Esophagus muscularis mucosa (tissue), 4 donors: ENCODE results near the gene USP47. TPM values are rescaled to one million over a fixed set of nuclear protein-coding genes. Genes with fewer than 3 reads are reported as not detected.

Source experiments
- DNase-seq: peaks from one replicate; pipeline ENCODE4 v3.0.0-alpha.2; 2017; ENCODE audit errors: extremely low spot score
- H3K27ac ChIP-seq, 4 donors: fragments of 200-600 bp; sonication (generic); replicated peaks in 1 of 4; 1 replicate in 3 of 4; 2 replicates in 1 of 4; pipeline ENCODE4 v1.5.1; 2016 to 2019; ENCODE audit warnings: mild to moderate bottlenecking in 1 of 4
- H3K27me3 ChIP-seq, 4 donors: fragments of 200-600 bp; sonication (generic); one replicate each; pipeline versions ENCODE4 v1.5.1 to v1.6.0; 2016 to 2019
- H3K36me3 ChIP-seq, 4 donors: fragments of 200-600 bp; sonication (generic); one replicate each; pipeline ENCODE4 v1.5.1; 2016 to 2019
- H3K4me1 ChIP-seq, 4 donors: fragments of 200-600 bp; sonication (generic); one replicate each; pipeline ENCODE4 v1.5.1; 2016 to 2019
- H3K4me3 ChIP-seq, 4 donors: fragments of 200-600 bp; sonication (generic); 1 replicate in 2 of 4; 2 replicates in 2 of 4; pipeline ENCODE4 v1.5.1; 2016 to 2019; ENCODE audit warnings: mild to moderate bottlenecking in 4 of 4, moderate library complexity in 1 of 4
- H3K9me3 ChIP-seq, 4 donors: fragments of 200-600 bp; sonication (generic); 1 replicate in 3 of 4; 2 replicates in 1 of 4; pipeline ENCODE4 v1.5.1; 2016 to 2019
- CTCF ChIP-seq, 3 experiments: fragments of 200-600 bp in 2 of 3; fragments of 450-650 bp in 1 of 3; sonication (generic) in 2 of 3; IDR thresholded peaks; one replicate each; pipeline ENCODE4 v1.5.1; 2017 to 2019; ENCODE audit warnings: antibody characterized with exemption in 3 of 3, mild to moderate bottlenecking in 2 of 3, moderate library complexity in 1 of 3
- EP300 ChIP-seq: sonication (generic); formaldehyde crosslinking; IDR thresholded peaks from one replicate; pipeline ENCODE4 v1.6.1; 2017; ENCODE audit warnings: antibody characterized with exemption
- POLR2A ChIP-seq: fragments of 450-650 bp; IDR thresholded peaks from one replicate; pipeline ENCODE4 v1.6.1; 2017; ENCODE audit warnings: antibody characterized with exemption, moderate library complexity, mild to moderate bottlenecking, low read depth
- POLR2AphosphoS5 ChIP-seq, 2 donors: sonication (generic); formaldehyde crosslinking; IDR thresholded peaks; one replicate each; pipeline ENCODE4 v1.6.1; 2017; ENCODE audit warnings: antibody characterized with exemption in 2 of 2
- WGBS: methylation state at CpG from one replicate; pipeline ENCODE4 v1.1.5; 2018; 5-methylcytosine and 5-hydroxymethylcytosine counted together
- intact Hi-C: fragments of 100-400 bp; cut with DNase I; formaldehyde crosslinking; loops from one replicate; pipeline ENCODE4 v1.15.1; 2023
- total RNA-seq, 4 donors: library from RNA; depleted of rRNA; stranded (reverse); fragments of >200 nt; gene quantifications; one replicate each; pipeline versions ENCODE4 v1.1.0 to v1.2.1, GENCODE V29; 2016

USP47 gene
- total RNA-seq, 4 donors from 2014 or later = 86.2 to 112 (median 96.5) TPM

DNA sequence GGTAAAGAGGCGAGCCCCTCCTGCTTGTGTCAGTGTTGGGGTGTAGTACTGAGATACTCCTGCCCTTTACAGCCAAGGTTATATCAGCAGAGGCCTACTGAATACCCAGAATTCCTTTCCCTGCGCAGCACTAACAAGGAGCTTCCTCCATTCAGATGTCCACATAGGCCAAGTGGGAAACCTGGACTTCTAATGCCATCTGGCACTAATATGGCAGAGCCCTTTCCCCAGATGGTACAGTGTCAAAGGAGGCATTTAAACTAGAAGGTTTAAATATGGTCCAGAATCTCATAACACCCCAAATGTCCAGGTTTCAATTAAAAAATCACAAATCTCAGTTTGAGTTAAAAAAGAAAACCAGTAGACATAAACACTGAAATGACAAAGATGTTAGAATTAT lies 68.8 kb downstream of the USP47 start:
- Histone ChIP-seq H3K9me3 (no peaks in the 10 kb centered on the region), H3K4me1 (peaks cover 0 to 30% (median 20%) of the 10 kb centered on the region in 4 donors), H3K4me3 (no peak overlapping the region), H3K27me3 (no peaks in the 10 kb centered on the region), H3K27ac (peak overlapping the region; percentile 53 to 75 (median 66)), H3K36me3 (peaks cover 0 to 37% (median 18%) of the 10 kb centered on the region in 4 donors)
- no peak for DNase-seq
- intact Hi-C loops = no loop called here
- WGBS = 100% methylated on average over 2 of the region's 2 CpGs
- TF ChIP-seq POLR2A (no peak), POLR2AphosphoS5 (IDR thresholded peaks at IDR 0.05) (no peak), EP300 (no peak), CTCF (IDR thresholded peaks at IDR 0.05) (no peak)

DNA sequence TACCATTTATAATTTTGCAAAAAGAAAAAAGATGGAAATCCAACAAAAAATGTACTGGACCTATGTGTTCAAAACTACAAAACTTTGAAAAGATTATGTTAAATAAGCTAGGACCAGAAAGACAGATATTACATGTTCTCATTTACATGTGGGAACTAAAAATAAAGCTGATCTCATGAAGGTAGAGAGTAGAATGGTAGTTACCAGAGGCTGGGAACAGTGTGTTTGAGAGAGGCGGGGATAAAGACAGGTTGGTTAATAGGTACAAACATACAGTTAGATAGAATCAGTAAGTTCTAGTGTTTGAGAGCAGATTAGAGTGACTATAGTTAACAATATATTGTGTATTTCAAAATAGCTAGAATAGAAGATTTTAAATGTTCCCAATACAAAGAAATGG lies 71.6 kb downstream of the USP47 start:
- H3K27me3 ChIP-seq = no peaks in the 10 kb centered on the region
- H3K9me3 ChIP-seq = no peaks in the 10 kb centered on the region
- intact Hi-C loops = no loop called here
- H3K4me3 ChIP-seq = no peak overlapping the region
- DNase-seq = no peak
- 94% methylated on average over 1 of the region's 1 CpG for WGBS
- H3K4me1 ChIP-seq = peaks cover 12 to 49% (median 31%) of the 10 kb centered on the region in 4 donors
- no peak for TF ChIP-seq POLR2A
- no peak for TF ChIP-seq CTCF (IDR thresholded peaks at IDR 0.05)
- TF ChIP-seq EP300 = no peak
- no peak for TF ChIP-seq POLR2AphosphoS5 (IDR thresholded peaks at IDR 0.05)
- H3K27ac ChIP-seq = no peak overlapping the region
- peaks cover 0 to 9% (median 4%) of the 10 kb centered on the region in 4 donors for H3K36me3 ChIP-seq

GRCh38 chr11:11915625-11916024 lies 73.9 kb downstream of the USP47 start:
- H3K4me3 ChIP-seq = no peak overlapping the region
- intact Hi-C loops = no loop called here
- H3K9me3 ChIP-seq = no peaks in the 10 kb centered on the region
- WGBS = 97% methylated on average over 2 of the region's 2 CpGs
- no peak for DNase-seq
- peaks cover 12 to 28% (median 16%) of the 10 kb centered on the region in 4 donors for H3K4me1 ChIP-seq
- H3K27me3 ChIP-seq = no peaks in the 10 kb centered on the region
- H3K36me3 ChIP-seq = peaks cover 0 to 6% (median under 1%) of the 10 kb centered on the region in 4 donors
- TF ChIP-seq POLR2A (no peak), CTCF (IDR thresholded peaks at IDR 0.05) (no peak), EP300 (no peak), POLR2AphosphoS5 (IDR thresholded peaks at IDR 0.05) (no peak)
- H3K27ac ChIP-seq = no peak overlapping the region

DNA sequence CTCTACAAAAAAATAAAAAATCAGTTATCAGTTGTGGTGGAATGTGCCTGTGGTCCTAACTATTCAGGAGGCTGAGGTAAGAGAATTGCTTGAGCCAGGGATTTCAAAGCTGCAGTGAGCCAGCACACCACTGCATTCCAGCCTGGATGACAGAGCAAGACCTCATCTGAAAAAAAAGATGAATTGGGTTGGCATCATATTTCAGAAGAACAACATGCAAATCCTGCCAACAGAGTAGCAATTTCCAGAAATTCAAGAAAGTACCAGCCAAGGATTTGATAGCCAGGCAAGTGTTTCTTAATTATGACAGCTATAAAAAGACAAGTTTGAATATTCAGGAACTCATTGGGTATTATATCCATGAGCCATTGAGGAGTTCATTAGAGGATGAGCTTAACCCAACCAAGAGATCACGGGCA lies 75.2 kb downstream of the USP47 start:
- intact Hi-C loops = no loop called here
- Histone ChIP-seq H3K9me3 (no peaks in the 10 kb centered on the region), H3K4me3 (no peak overlapping the region), H3K27me3 (no peaks in the 10 kb centered on the region), H3K36me3 (peaks cover 0 to 9% (median 2%) of the 10 kb centered on the region in 4 donors), H3K27ac (peak overlapping the region; percentile 7 to 61 (median 56)), H3K4me1 (peaks cover 12 to 19% (median 12%) of the 10 kb centered on the region in 4 donors)
- TF ChIP-seq EP300 (no peak), POLR2A (no peak), CTCF (IDR thresholded peaks at IDR 0.05) (no peak)
- no peak for DNase-seq
- WGBS = 93% methylated on average over 1 of the region's 1 CpG

GRCh38 chr11:11923828-11924227 lies 82.1 kb downstream of the USP47 start:
- intact Hi-C loops = loop anchor here (10.0 kb wide), 1 partner anchor 351 kb away; no protein-coding TSS in a partner anchor
- TF ChIP-seq EP300 (no peak), POLR2A (no peak)

More at GRCh38 chr11:11923828-11924227, 82.1 kb downstream of the USP47 start:
- Histone ChIP-seq H3K27me3 (no peaks in the 10 kb centered on the region), H3K36me3 (peaks cover 0 to 48% (median 9%) of the 10 kb centered on the region in 4 donors), H3K4me3 (no peak overlapping the region), H3K4me1 (peaks cover 0 to 5% (median 2%) of the 10 kb centered on the region in 4 donors), H3K27ac (peak overlapping the region in 1 of 4 donors; percentile 4), H3K9me3 (no peaks in the 10 kb centered on the region)
- DNase-seq = no peak
